SJSA1 (cell line): ENCODE results near the gene PIM1. TPM values are rescaled to one million over a fixed set of nuclear protein-coding genes. Genes with fewer than 3 reads are reported as not detected.
A peak's percentile ranks its signal among the peaks of the same experiment; 100 is the strongest.
"Not testable (repeated sequence)": the region's sequence is repeated elsewhere in the genome, so short reads cannot be mapped to it uniquely, and the experiment has no call there.

Experiments
- DNase-seq, 2 experiments: peaks; one replicate each; pipeline ENCODE4 v3.0.0-alpha.2; 2015 to 2020; ENCODE audit warnings: low spot score in 2 of 2, low read depth in 1 of 2
- H3K27ac ChIP-seq: fragments of 250-450 bp; sonication (Bioruptor Pico); 2 replicates; pipeline ENCODE4 v1.5.1; 2020; ENCODE audit warnings: mild to moderate bottlenecking, moderate library complexity
- H3K27me3 ChIP-seq: fragments of 250-450 bp; sonication (Bioruptor Pico); replicated peaks from 2 replicates; pipeline ENCODE4 v1.5.1; 2020; ENCODE audit warnings: mild to moderate bottlenecking, moderate library complexity
- H3K36me3 ChIP-seq: fragments of 250-450 bp; sonication (Bioruptor Pico); 2 replicates; pipeline ENCODE4 v1.5.1; 2020; ENCODE audit warnings: mild to moderate bottlenecking
- H3K4me1 ChIP-seq: fragments of 250-450 bp; sonication (Bioruptor Pico); replicated peaks from 2 replicates; pipeline ENCODE4 v1.6.1; 2021; ENCODE audit warnings: mild to moderate bottlenecking
- H3K4me3 ChIP-seq: fragments of 250-450 bp; sonication (Bioruptor Pico); 2 replicates; pipeline ENCODE4 v1.5.1; 2020; ENCODE audit warnings: mild to moderate bottlenecking
- H3K9me3 ChIP-seq: fragments of 250-450 bp; sonication (Bioruptor Pico); replicated peaks from 2 replicates; pipeline ENCODE4 v1.5.1; 2020; ENCODE audit warnings: mild to moderate bottlenecking
- total RNA-seq: library from RNA; depleted of rRNA; stranded (reverse); fragments of >200 nt; shearing (Covaris generic); gene quantifications from 2 replicates; pipeline ENCODE4 v1.2.3, GENCODE V29; 2014; rRNA removed

The PIM1 gene
- total RNA-seq, result 41.4 and 49.8 TPM in 2 replicates

DNA sequence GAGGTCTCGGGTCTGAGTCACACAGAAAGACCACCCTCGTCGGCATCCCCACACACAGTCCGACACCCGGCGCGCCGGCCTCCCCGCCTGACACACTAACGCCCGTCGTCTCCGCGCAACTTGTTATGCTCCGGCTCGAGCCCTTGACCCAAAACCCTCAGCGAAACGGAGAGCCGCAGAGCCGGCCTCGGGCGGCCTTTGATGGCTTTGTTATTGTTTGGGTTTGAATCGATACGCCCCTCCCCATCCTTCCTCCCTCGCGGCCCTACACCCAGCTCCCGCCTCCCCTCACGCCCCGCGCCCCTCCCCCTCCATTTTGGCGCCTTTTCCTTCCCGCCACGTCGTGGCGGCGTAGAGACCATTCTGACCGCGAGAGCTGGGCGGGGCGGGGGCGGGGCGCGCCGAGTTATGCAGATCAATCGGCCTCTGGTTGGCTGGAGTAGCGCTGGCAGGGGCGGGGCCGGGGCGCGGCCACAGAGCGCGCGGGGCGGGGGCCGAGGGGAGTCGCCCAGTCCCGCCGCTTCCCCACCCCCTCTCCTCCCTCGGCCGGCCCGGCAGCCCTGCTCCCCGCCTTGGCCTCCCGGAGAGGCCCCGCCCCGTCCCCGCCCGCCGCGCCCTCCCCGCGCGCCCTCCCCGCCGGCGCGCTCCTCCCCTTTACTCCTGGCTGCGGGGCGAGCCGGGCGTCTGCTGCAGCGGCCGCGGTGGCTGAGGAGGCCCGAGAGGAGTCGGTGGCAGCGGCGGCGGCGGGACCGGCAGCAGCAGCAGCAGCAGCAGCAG lies at the start of gene PIM1:
TSS of gene PIM1 (plus strand) at position 657 of the 777 bp plus-strand sequence. CDS start 424 bp downstream, outside the sequence.
- Histone ChIP-seq H3K4me3 (peak within 1 kb of the TSS; percentile 94), H3K27me3 (no peaks in the 10 kb centered on the region), H3K9me3 (no peaks in the 10 kb centered on the region), H3K4me1 (peaks cover 23% of the 10 kb centered on the region), H3K36me3 (peaks cover 42% of the 10 kb centered on the region), H3K27ac (peak within 1 kb of the TSS; percentile 86)
- peak; percentile 99 for DNase-seq

- no peak for DNase-seq
- Histone ChIP-seq H3K4me3 (no peak overlapping the region), H3K4me1 (peaks cover 22% of the 10 kb centered on the region), H3K36me3 (no peaks in the 10 kb centered on the region), H3K27me3 (no peaks in the 10 kb centered on the region), H3K27ac (no peak overlapping the region), H3K9me3 (no peaks in the 10 kb centered on the region)
These were observed 48.4 kb upstream of the PIM1 start for GRCh38 chr6:37121556-37121955.

DNA sequence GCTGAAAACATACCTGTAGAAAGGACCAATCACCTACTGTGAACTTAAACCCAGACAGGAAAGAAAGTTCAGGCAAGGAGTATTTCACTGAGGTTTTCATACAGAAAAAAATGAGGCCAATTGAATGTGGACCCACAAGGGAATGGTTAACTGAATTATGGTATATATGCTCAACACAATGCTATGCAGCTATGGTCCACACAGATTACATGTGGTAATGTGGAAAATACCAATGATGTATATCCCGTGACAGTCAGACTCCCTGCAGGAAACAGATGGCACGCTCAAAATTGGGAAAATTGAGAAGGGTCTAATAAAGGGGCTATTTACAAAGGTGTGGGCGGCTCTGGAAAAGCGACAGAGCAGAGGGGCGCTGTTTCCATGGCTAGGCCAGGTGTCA lies 47.1 kb upstream of the PIM1 start:
- DNase-seq, result no peak
- H3K36me3 ChIP-seq, result no peaks in the 10 kb centered on the region
- peaks cover 35% of the 10 kb centered on the region for H3K4me1 ChIP-seq
- H3K9me3 ChIP-seq, result no peaks in the 10 kb centered on the region
- H3K4me3 ChIP-seq, result no peak overlapping the region
- H3K27me3 ChIP-seq, result no peaks in the 10 kb centered on the region
- no peak overlapping the region for H3K27ac ChIP-seq

GRCh38 chr6:37123957-37124729 lies 45.8 kb upstream of the PIM1 start:
- H3K27ac ChIP-seq, result no peak overlapping the region
- no peak for DNase-seq
- H3K4me3 ChIP-seq, result no peak overlapping the region
- peaks cover 46% of the 10 kb centered on the region for H3K4me1 ChIP-seq
- no peaks in the 10 kb centered on the region for H3K9me3 ChIP-seq
- no peaks in the 10 kb centered on the region for H3K27me3 ChIP-seq
- no peaks in the 10 kb centered on the region for H3K36me3 ChIP-seq

DNA sequence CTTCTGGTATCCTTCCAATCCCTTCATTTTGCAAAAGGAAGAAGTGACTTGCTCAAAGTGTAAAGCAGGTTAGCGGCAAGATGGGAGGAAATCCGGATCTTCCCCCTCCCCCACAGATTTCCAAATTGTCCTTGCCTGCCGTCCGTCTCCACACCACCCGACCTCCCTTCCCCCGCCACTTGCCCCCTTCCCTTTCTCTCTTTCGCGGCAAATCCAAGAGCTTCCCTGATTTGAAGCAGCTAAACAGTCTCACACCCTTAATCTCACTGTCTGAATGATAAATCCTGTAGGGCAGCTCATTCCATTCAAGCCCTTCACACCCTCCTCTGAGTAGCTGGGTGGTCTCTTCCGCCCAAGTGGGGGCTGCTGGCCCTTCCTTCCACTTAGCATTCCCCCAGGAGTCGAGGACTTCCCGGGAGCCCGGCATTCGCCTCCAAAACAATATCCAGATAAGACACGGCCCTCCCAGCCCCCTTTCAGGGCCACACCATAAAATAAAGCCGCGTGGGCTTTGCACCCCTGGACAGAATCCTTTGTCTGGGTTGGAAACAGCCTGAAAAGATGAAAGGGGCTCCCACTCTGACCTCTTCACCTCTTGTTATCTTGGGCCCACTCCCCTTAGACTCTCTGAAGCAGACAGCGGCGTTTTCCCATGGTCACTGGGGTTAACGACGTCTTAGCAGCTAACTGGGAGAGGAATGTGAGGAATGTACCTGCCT lies 44.0 kb upstream of the PIM1 start:
- H3K4me3 ChIP-seq, result peak overlapping the region; percentile 5
- H3K4me1 ChIP-seq, result peaks cover 51% of the 10 kb centered on the region
- H3K27me3 ChIP-seq, result no peaks in the 10 kb centered on the region
- peak overlapping the region; percentile 97 for H3K27ac ChIP-seq
- no peaks in the 10 kb centered on the region for H3K9me3 ChIP-seq
- H3K36me3 ChIP-seq, result no peaks in the 10 kb centered on the region
- DNase-seq, result peak; percentile 79 to 93

GRCh38 chr6:37126493-37126958 lies 43.4 kb upstream of the PIM1 start:
- no peaks in the 10 kb centered on the region for H3K36me3 ChIP-seq
- peak overlapping the region; percentile 97 for H3K27ac ChIP-seq
- peaks cover 55% of the 10 kb centered on the region for H3K4me1 ChIP-seq
- no peak overlapping the region; the same call in 1 of the 2 replicates for H3K4me3 ChIP-seq
- H3K9me3 ChIP-seq, result no peaks in the 10 kb centered on the region
- H3K27me3 ChIP-seq, result no peaks in the 10 kb centered on the region
- no peak for DNase-seq

- no peak for DNase-seq
These were observed 42.9 kb upstream of the PIM1 start for GRCh38 chr6:37126961-37127616.

DNA sequence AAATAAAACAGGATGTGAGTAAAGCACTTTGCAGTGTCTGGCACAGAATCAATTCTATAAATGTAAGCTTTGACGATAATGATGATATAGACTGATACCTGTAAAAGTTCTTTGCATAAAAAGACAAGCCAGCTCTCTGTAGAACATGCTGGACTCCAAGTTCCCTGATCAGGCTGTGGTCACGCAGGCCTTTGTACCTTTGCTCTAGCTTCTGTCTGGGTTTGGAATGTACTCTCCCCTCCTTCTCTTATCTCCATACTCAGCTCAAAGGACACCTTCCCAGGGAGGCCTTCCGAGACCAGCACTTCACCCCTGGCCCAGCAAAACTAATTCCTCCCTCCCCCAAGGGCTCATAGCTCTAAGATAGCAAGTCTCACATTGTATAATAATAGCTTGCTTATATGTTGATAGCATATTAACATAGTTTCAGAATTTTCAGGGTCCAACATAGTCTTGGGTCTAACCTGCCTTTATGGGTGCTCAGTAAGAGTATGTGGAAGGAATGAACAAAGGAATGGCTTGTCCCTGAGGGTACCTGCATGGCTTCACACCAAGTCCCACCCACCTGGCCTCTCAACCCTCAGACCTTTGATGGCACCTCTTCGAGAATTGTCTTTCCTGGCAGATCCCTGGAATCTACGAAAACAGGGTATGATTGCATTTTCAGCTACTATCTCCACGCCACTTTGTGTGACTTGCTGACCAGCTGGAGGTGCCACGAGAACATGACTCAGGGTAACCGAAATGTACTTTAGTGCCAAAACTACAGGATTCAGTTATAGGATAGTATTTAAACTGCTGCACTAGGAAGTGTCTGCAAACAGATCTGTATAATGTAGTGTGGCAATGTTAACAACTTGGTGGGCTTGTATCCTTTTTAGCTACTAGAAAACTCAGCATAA lies 41.7 kb upstream of the PIM1 start:
- Histone ChIP-seq H3K4me3 (no peak overlapping the region), H3K36me3 (no peaks in the 10 kb centered on the region), H3K4me1 (peaks cover 60% of the 10 kb centered on the region), H3K27me3 (no peaks in the 10 kb centered on the region), H3K9me3 (no peaks in the 10 kb centered on the region), H3K27ac (peak overlapping the region; percentile 44)
- DNase-seq, result peak in 1 of 2 experiments; percentile 28

More at GRCh38 chr6:37126961-37127616, 42.9 kb upstream of the PIM1 start:
- H3K36me3 ChIP-seq, result no peaks in the 10 kb centered on the region
- H3K9me3 ChIP-seq, result no peaks in the 10 kb centered on the region
- H3K27me3 ChIP-seq, result no peaks in the 10 kb centered on the region
- no peak overlapping the region for H3K4me3 ChIP-seq
- H3K4me1 ChIP-seq, result peaks cover 59% of the 10 kb centered on the region
- H3K27ac ChIP-seq, result peak overlapping the region; percentile 97

GRCh38 chr6:37128863-37129443 lies 41.0 kb upstream of the PIM1 start:
- not testable (repeated sequence) for H3K36me3 ChIP-seq, H3K4me3 ChIP-seq, DNase-seq, H3K27me3 ChIP-seq, H3K27ac ChIP-seq, H3K9me3 ChIP-seq
- peaks cover 68% of the 10 kb centered on the region for H3K4me1 ChIP-seq

DNA sequence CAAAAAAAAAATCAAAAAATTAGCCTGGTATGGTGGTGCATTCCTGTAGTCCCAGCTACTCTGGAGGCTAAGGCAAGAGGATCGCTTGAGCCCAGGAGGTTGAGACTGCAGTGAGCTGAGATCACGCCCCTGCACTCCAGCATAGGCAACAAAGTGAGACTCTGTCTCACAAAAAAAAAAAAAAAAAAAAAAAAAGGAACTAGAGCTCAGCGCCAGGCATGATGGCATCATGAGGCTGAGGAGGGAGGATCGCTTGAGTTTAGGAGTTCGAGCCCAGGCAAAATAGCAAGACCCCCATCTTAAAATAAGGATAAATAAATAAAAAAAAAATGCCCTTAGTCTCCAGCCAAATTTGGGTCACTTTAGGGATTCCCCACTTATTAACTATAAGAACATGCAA lies 40.4 kb upstream of the PIM1 start:
- Histone ChIP-seq H3K27me3 (no peaks in the 10 kb centered on the region), H3K36me3 (no peaks in the 10 kb centered on the region), H3K4me3 (no peak overlapping the region), H3K27ac (no peak overlapping the region), H3K4me1 (peaks cover 72% of the 10 kb centered on the region), H3K9me3 (no peaks in the 10 kb centered on the region)
- no peak for DNase-seq

DNA sequence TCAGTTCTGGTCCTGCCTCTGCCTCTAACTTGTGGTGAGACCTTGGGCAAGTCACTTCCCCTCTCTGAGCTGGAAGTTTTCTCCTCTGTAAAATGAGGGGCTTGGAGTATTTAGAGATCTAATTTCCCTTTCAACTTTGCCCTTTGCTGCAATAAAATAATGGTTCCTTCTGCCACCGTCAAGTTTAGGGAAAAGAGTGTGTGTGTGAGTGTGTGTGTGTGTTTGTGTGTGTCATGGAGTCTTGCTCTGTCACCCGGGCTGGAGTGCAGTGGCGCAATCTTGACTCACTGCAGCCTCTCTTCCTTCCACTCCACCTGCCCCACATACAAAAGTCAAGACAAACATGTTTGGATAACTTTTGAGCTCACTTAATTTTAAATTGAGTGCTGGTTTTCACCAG lies 39.2 kb upstream of the PIM1 start:
- H3K4me1 ChIP-seq, result peaks cover 72% of the 10 kb centered on the region
- DNase-seq, result no peak
- H3K36me3 ChIP-seq, result no peaks in the 10 kb centered on the region
- H3K27me3 ChIP-seq, result no peaks in the 10 kb centered on the region
- no peak overlapping the region for H3K4me3 ChIP-seq
- H3K9me3 ChIP-seq, result no peaks in the 10 kb centered on the region
- H3K27ac ChIP-seq, result no peak overlapping the region
